ENCODE results near the gene KNSTRN. TPM values are rescaled to one million over a fixed set of nuclear protein-coding genes. Genes with fewer than 3 reads are reported as not detected.

The KNSTRN gene
- total RNA-seq, 1 donor from 2014 or later = 48.4 TPM

DNA sequence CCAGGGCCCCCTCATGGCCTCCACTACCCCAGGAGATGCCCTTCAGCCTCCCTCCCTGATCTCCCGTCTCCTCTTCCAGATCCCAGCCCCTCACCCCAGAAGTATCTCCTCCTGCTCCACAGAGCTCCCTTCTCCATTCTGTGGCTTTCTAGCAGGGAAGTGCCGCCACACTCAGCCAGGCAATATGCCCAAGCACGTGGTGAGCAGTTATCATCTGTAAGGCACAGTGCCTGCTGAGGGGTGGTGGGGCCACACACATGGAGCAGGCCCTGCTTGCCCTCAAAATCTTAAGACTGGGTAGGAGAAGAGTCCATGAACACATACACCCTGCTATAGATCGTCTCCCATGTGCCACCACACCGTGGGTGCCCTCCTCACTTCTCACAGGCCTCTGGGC is 34.0 kb upstream of the KNSTRN start:
- H3K27me3 Mint-ChIP-seq (ENCODE audit: insufficient read depth) = peaks cover 14% of the 10 kb centered on the region
- intact Hi-C loops (cut with micrococcal nuclease) = no loop called here
- H3K9me3 Mint-ChIP-seq = no peaks in the 10 kb centered on the region

DNA sequence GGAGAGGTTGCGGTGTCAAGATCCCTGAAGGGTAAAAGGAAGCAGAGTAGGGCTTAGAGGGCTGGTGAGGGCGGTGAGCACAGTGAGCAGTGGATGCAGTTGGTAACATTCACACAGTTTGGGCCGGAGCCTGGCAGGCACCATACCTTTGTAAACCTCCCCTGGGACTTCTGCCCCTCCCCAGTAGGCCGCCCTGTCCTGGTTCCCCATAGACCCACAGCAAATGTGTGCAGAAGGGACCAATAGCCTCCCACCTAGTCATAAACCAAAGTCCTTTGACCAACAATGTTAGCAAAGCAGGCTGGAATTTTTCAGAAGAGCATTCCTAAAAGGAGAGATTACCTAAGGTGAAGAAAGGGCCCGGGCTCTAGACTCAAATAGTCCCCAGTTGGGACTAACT is 33.4 kb upstream of the KNSTRN start:
- peaks cover 18% of the 10 kb centered on the region for H3K27me3 Mint-ChIP-seq (ENCODE audit: insufficient read depth)
- H3K4me3 Mint-ChIP-seq = no peak overlapping the region
- intact Hi-C loops (cut with micrococcal nuclease) = no loop called here
- H3K4me1 Mint-ChIP-seq (ENCODE audit: low read depth) = no peaks in the 10 kb centered on the region
- no peak overlapping the region for H3K27ac Mint-ChIP-seq
- no peaks in the 10 kb centered on the region for H3K9me3 Mint-ChIP-seq
- no peak for DNase-seq (ENCODE audit: low spot score)
- no peaks in the 10 kb centered on the region for H3K36me3 Mint-ChIP-seq (ENCODE audit: low read depth)

More for the DNA sequence above, 34.0 kb upstream of the KNSTRN start:
- DNase-seq (ENCODE audit: low spot score) = no peak
- Mint-ChIP-seq H3K27ac (no peak overlapping the region), H3K4me3 (no peak overlapping the region), H3K36me3 (ENCODE audit: low read depth) (no peaks in the 10 kb centered on the region), H3K4me1 (ENCODE audit: low read depth) (no peaks in the 10 kb centered on the region)

DNA sequence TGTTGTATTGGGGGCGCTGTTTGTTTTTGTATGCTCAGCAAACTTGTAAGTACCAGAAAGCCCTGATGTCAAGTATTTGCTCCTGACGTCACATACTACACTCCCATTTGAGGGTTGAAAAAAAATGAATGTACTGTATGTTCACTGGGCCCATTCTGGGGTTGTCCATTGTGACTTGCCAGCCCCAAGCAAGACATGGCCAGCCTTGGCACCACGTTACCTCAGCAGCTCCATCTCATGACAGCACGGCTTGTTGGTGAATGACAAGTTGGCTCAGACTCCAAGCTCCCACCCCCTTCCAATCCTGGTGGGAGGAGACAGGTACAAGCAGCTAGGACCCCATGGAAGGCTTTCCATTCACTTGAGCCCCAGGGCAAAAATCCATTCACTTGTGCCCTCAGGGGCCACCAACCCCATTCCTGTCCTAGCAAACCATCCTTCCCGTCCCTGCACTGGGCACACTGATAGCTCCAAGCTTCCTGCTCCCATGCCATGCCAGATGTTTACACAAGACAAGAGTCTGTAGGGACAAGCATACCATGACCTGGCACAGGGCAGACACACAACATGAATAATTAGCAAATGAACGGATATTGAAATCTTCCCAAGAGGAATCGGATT is 30.1 kb upstream of the KNSTRN start:
- H3K27me3 Mint-ChIP-seq (ENCODE audit: insufficient read depth) = peaks cover 26% of the 10 kb centered on the region
- H3K4me3 Mint-ChIP-seq = no peak overlapping the region
- DNase-seq (ENCODE audit: low spot score) = no peak

DNA sequence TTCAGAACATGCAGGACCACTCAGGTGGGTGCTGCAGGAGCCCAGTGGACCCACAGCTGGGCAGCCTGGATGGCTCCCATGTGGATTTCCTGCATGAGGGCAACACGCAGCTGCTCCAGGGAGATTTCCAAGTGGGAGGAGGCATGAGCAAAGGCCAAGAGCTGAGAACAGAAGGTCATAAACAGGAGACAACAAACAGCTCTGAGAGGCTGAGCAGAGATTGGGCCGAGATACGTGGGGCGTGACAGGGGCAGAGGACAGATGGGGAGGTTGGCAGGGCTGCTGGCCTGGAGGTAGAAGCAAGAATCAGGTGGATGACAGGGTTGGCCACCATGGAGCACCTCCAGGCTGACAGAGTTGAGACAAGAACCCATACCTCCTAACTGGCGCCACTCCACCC is 28.8 kb upstream of the KNSTRN start:
- Mint-ChIP-seq H3K36me3 (ENCODE audit: low read depth) (no peaks in the 10 kb centered on the region), H3K27me3 (ENCODE audit: insufficient read depth) (peaks cover 26% of the 10 kb centered on the region), H3K27ac (no peak overlapping the region), H3K4me1 (ENCODE audit: low read depth) (no peaks in the 10 kb centered on the region), H3K9me3 (no peaks in the 10 kb centered on the region), H3K4me3 (no peak overlapping the region)
- intact Hi-C loops (cut with micrococcal nuclease) = no loop called here
- DNase-seq (ENCODE audit: low spot score) = no peak

More for the DNA sequence above, 30.1 kb upstream of the KNSTRN start:
- Mint-ChIP-seq H3K9me3 (no peaks in the 10 kb centered on the region), H3K4me1 (ENCODE audit: low read depth) (no peaks in the 10 kb centered on the region), H3K27ac (no peak overlapping the region), H3K36me3 (ENCODE audit: low read depth) (no peaks in the 10 kb centered on the region)
- intact Hi-C loops (cut with micrococcal nuclease) = no loop called here

DNA sequence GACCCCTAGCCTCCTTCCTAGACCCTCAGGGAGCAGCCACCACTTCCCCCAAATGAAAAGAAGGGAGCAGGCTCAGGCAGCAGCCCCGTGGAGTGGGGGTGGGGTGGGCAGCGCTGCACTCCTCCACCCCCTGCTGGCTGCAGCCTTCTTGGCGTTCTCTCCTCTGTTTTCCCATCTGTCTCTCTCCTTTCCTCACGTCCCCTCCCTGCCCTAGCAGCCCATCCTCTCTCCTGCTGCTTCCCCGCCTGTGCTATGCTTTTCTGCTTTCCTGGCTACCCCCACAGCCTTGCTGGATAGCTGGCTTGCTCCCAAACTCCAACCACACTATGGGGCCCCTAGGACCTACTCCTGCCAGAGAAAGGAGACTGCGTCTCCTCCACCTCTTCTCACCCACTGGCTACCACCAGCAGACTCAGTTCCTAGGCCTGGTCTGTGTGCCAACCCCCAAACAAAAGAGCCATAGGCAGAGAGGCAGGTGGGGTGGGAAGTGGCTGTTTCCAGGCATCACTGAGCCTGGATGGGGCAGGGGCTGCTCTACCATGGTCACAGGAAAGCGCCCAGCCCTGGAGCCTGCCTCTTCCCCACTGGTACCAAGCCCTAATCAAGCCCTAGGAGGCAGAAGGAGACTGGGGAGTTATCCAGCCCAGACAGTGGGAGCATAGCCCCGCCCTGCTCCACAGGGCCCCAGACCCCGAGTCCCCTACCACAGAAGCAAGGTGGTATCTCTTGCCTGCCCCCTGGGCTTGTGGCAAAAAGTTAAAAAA is 27.9 kb upstream of the KNSTRN start:
- no peaks in the 10 kb centered on the region for H3K4me1 Mint-ChIP-seq (ENCODE audit: low read depth)
- no peaks in the 10 kb centered on the region for H3K36me3 Mint-ChIP-seq (ENCODE audit: low read depth)
- peaks cover 33% of the 10 kb centered on the region for H3K27me3 Mint-ChIP-seq (ENCODE audit: insufficient read depth)
- no peak for DNase-seq (ENCODE audit: low spot score)
- intact Hi-C loops (cut with micrococcal nuclease) = no loop called here
- H3K27ac Mint-ChIP-seq = no peak overlapping the region
- no peak overlapping the region for H3K4me3 Mint-ChIP-seq
- no peaks in the 10 kb centered on the region for H3K9me3 Mint-ChIP-seq

DNA sequence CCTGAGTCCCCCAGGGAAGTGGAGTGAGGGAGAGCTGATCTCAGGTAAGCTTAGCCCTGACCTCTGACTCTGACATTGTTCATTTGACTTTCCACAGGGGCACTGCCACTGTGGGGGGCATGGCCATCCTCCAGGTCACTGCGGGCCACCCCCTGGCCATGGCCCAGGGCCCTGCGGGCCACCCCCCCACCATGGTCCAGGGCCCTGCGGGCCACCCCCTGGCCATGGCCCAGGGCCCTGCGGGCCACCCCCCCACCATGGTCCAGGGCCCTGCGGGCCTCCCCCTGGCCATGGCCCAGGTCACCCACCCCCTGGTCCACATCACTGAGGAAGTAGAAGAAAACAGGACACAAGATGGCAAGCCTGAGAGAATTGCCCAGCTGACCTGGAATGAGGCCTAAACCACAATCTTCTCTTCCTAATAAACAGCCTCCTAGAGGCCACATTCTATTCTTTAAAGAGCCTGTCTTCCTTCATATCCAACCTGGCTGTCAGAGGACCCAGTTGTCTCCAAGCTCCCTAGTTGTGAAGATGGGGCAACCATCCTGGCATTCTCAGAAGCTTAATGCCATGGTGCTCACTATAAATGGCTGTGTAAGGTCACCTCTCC is 26.4 kb upstream of the KNSTRN start:
- no peaks in the 10 kb centered on the region for H3K4me1 Mint-ChIP-seq (ENCODE audit: low read depth)
- intact Hi-C loops (cut with micrococcal nuclease) = no loop called here
- no peak for DNase-seq (ENCODE audit: low spot score)
- no peaks in the 10 kb centered on the region for H3K36me3 Mint-ChIP-seq (ENCODE audit: low read depth)
- H3K27ac Mint-ChIP-seq = no peak overlapping the region
- H3K9me3 Mint-ChIP-seq = no peaks in the 10 kb centered on the region
- peak overlapping the region; percentile 3 for H3K4me3 Mint-ChIP-seq
- peaks cover 36% of the 10 kb centered on the region for H3K27me3 Mint-ChIP-seq (ENCODE audit: insufficient read depth)

DNA sequence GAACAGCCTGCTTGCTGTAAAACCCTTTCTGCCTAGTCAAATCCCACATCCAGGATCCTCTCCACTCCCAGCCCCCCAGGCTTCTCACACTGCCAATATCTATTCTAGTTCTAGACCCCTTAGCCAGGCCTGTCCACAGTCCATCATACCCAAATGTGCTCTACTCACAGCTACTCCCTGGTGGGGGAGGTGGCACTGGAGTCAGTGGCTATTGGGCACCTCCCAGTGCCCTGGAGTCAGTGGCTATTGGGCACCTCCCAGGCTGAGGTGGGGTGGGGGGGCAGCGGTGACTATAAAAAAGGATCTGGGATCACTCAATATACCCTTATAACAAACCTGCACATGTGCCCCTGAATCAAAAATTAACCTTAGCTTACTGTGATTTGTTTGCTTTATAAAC is 25.3 kb upstream of the KNSTRN start:
- peak overlapping the region; percentile 41 for H3K4me3 Mint-ChIP-seq
- H3K36me3 Mint-ChIP-seq (ENCODE audit: low read depth) = no peaks in the 10 kb centered on the region
- no peaks in the 10 kb centered on the region for H3K9me3 Mint-ChIP-seq
- H3K4me1 Mint-ChIP-seq (ENCODE audit: low read depth) = no peaks in the 10 kb centered on the region
- peaks cover 31% of the 10 kb centered on the region for H3K27me3 Mint-ChIP-seq (ENCODE audit: insufficient read depth)
- intact Hi-C loops (cut with micrococcal nuclease) = no loop called here
- H3K27ac Mint-ChIP-seq = no peak overlapping the region
- DNase-seq (ENCODE audit: low spot score) = no peak

DNA sequence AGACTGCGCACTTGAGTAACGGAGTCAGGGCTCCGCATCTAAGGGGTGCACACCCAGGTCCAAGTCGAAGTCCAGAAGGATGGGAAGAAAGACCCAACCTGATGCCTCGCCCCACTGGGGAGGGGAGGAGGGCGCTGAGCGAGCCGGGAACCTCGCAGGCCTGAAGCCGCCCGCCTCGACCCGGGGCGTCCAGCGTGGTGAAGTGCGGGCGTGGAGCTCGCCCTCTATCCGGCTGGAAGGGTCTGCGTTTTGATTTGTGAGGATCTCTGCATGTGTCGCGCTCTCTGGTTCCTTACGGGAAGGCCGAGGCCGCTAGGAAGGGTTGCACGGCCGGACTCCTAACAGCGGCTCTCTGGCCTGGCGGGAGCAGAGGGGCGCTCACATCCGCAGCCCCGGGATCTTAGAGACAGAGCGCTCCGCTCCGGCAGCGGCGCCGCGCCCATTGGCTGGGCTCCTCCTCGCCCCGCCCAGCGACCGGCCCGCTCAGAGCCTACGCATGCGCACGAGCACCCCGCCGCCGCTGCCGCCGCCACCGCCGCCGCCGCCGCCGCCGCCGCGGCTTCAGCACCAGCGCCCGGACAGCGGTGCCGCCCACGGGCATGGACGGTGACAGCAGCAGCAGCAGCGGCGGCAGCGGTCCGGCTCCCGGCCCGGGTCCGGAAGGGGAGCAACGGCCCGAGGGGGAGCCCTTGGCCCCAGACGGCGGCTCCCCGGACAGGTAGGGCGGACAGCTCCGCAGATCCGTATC is 24.6 kb upstream of the KNSTRN start, which contains the start of gene DISP2:
Gene DISP2, plus strand, starts transcription at position 497 of the 748 bp plus-strand sequence. Its CDS starts 103 bp downstream, at position 600.
- no peaks in the 10 kb centered on the region for H3K9me3 Mint-ChIP-seq
- H3K4me3 Mint-ChIP-seq = peak within 1 kb of the TSS; percentile 80
- peak; percentile 82 for DNase-seq (ENCODE audit: low spot score)
- no peaks in the 10 kb centered on the region for H3K4me1 Mint-ChIP-seq (ENCODE audit: low read depth)
- H3K27ac Mint-ChIP-seq = peak within 1 kb of the TSS; percentile 6
- intact Hi-C loops (cut with micrococcal nuclease) = loop anchor here (1.0 kb wide), 4 partner anchors 10 to 47 kb away; partner anchors contain the start of genes INAFM2, IVD and KNSTRN
- H3K27me3 Mint-ChIP-seq (ENCODE audit: insufficient read depth) = peaks cover 29% of the 10 kb centered on the region
- no peaks in the 10 kb centered on the region for H3K36me3 Mint-ChIP-seq (ENCODE audit: low read depth)

DNA sequence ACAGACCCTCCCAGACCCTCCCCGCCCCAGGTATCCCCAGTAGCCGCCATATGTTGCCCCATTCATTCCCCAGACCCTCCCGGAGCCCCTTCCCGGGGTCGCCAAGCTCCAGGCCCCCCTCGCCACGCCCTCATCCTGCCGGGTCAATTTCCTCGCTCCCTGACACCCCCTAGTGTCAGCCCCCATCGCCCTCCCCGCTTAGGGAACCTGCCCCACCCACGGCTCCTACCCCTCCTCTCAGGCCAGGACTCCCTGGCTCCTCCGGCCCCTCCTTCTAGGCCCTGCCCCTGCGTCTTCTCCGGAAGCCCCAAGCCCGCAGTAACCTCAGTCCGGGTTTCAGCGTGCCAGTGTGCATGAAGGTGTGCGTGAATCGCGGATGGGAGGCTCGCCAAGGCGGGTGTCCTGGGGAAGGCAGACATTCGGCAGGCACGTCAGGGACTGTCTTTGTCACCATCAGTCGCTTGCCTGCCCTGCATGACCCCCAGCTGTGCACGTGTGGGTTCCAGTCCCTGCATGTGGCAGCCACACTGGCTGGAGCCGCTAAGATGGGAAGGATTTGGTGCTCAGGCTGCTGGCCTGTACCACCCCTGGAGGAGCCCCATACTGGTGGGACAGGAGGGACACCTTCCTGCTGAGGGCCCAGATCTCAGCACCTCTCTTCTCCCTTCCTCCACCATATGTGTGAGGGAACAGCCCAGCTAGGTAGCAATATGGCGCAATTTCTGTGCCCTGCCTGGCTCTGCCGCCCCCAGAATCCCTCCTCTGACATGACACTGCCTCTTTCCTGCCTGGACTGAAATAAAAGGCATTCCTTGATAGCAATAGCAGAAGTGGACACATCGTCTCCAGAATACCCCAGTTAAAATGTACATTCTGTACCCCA is 23.8 kb upstream of the KNSTRN start:
- H3K36me3 Mint-ChIP-seq (ENCODE audit: low read depth) = no peaks in the 10 kb centered on the region
- no peaks in the 10 kb centered on the region for H3K4me1 Mint-ChIP-seq (ENCODE audit: low read depth)
- peak overlapping the region; percentile 6 for H3K27ac Mint-ChIP-seq
- intact Hi-C loops (cut with micrococcal nuclease) = loop anchor here (1.0 kb wide), 4 partner anchors 10 to 47 kb away; partner anchors contain the start of genes INAFM2, IVD and KNSTRN
- H3K4me3 Mint-ChIP-seq = peak overlapping the region; percentile 80
- DNase-seq (ENCODE audit: low spot score) = peak; percentile 31
- no peaks in the 10 kb centered on the region for H3K9me3 Mint-ChIP-seq
- peaks cover 25% of the 10 kb centered on the region for H3K27me3 Mint-ChIP-seq (ENCODE audit: insufficient read depth)

DNA sequence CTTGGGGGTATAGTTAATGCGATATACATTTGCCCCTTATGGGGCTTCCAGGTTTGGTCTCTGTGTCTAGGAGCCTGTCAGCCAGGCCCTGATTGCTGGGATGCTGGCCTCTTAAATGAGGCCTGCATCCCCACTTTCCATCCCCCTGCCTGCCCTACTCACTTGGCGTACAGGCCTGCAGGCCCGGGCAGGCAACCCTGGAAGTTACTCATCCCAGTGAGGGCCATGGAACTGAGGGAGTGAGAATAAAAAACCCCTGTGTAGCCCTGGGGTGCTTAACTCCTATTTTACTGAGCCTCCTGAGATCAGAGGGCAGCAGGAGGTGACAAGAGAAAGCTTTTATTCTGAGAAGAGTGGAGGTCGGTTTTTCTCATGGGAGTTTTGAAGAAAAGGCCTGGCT is 22.5 kb upstream of the KNSTRN start:
- Mint-ChIP-seq H3K4me3 (no peak overlapping the region), H3K27me3 (ENCODE audit: insufficient read depth) (peaks cover 17% of the 10 kb centered on the region), H3K4me1 (ENCODE audit: low read depth) (no peaks in the 10 kb centered on the region), H3K36me3 (ENCODE audit: low read depth) (no peaks in the 10 kb centered on the region), H3K9me3 (no peaks in the 10 kb centered on the region), H3K27ac (no peak overlapping the region)
- intact Hi-C loops (cut with micrococcal nuclease) = no loop called here
- no peak for DNase-seq (ENCODE audit: low spot score)

DNA sequence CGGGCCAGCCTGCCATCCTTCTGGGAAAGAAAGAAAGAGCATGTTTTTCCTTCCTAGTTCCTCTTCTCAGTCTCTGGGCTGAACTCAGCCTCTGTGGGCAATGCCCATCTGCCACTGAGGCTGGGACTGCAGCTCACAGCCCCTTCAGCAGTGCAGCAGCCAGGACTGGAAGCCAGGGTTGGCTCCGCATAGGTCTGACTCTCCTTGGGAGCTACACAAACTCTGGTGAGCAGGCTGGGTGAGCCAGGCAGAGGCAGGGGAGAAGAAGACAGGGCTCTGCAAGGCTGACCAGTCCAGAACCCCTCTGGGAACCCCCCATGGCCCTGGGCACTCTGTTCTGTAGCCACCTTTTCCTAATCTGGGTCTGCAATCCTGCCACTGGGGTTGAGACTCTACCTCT is 20.9 kb upstream of the KNSTRN start:
- Mint-ChIP-seq H3K36me3 (ENCODE audit: low read depth) (no peaks in the 10 kb centered on the region), H3K27ac (no peak overlapping the region)

DNA sequence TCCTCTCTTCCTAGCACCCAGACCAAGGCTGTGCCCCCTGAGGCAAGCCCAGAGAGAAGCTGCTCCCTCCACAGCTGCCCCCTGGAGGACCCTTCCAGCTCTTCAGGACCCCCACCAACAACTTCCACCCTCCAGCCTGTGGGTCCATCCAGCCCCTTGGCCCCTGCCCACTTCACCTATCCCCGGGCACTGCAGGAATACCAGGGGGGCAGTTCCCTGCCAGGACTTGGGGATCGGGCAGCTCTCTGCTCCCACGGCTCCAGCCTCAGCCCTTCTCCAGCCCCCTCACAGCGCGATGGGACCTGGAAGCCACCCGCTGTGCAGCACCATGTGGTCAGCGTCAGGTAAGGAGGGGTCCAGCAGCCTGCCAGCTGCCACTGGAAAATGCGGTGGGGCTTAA is 18.9 kb upstream of the KNSTRN start:
- peaks cover 16% of the 10 kb centered on the region for H3K27me3 Mint-ChIP-seq (ENCODE audit: insufficient read depth)

More for the DNA sequence above, 20.9 kb upstream of the KNSTRN start:
- H3K4me3 Mint-ChIP-seq = no peak overlapping the region
- H3K27me3 Mint-ChIP-seq (ENCODE audit: insufficient read depth) = peaks cover 17% of the 10 kb centered on the region
- no peaks in the 10 kb centered on the region for H3K4me1 Mint-ChIP-seq (ENCODE audit: low read depth)
- no peak for DNase-seq (ENCODE audit: low spot score)
- no peaks in the 10 kb centered on the region for H3K9me3 Mint-ChIP-seq
- intact Hi-C loops (cut with micrococcal nuclease) = no loop called here

More for the DNA sequence above, 18.9 kb upstream of the KNSTRN start:
- Mint-ChIP-seq H3K4me3 (no peak overlapping the region), H3K9me3 (no peaks in the 10 kb centered on the region), H3K36me3 (ENCODE audit: low read depth) (no peaks in the 10 kb centered on the region), H3K27ac (no peak overlapping the region), H3K4me1 (ENCODE audit: low read depth) (peaks cover 11% of the 10 kb centered on the region)
- DNase-seq (ENCODE audit: low spot score) = no peak
- intact Hi-C loops (cut with micrococcal nuclease) = no loop called here

All from activated T-helper 1 cell treated with anti-CD3 and anti-CD28 coated beads, Interleukin-12 subunit alpha, Interleukin-12 subunit beta, Interleukin-2, Interleukin-4 antibody, amounts not matched to agents 30 ng/mL and 10 ng/mL and 1 ng/mL, durations not matched to agents 14 hours and 24 hours and 36 hours (primary cell).